C4-2B (cell line): ENCODE data around the gene B3GNT5.

Source experiments
- ZFX ChIP-seq: fragments of 450-650 bp; IDR thresholded peaks from 2 replicates; pipeline ENCODE4 v1.6.1; 2017
- TF ChIP-seq, protein P1 (sequence below): fragments of 450-650 bp; conservative IDR thresholded peaks from 2 replicates; pipeline ENCODE4 v1.5.1; 2017; ENCODE audit warnings: mild to moderate bottlenecking

DNA sequence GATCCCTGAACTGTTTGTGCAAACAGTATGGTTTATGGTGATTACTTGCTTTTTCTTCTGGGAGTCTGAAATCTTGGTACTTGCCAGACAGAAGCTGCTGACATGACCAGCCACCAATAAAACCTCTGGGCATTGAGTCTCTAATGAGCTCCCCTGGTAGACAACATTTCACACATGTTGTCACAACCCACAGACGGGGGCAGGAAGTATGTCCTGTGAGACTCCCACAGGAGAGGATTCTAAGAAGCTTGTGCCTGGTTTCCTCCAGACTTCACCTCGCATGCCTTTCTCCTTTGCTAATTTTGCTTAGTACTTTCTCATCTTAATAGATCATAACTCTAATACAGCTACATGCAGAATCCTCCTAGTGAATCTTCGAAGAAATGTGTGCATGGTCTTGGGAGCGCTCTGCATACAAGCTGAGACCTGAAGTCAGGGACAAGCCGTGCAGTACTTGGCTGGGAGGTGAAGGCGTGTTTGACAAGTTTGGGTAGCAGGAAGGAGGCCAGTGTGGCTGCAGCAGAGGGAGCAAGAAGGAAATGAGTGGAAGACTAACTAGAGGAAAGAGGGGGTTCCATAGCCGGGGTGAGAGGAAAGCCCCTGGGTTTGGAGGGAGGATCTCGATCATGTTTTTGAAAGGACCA is 49.0 kb downstream of the B3GNT5 start:
- TF ChIP-seq, protein P1, sequence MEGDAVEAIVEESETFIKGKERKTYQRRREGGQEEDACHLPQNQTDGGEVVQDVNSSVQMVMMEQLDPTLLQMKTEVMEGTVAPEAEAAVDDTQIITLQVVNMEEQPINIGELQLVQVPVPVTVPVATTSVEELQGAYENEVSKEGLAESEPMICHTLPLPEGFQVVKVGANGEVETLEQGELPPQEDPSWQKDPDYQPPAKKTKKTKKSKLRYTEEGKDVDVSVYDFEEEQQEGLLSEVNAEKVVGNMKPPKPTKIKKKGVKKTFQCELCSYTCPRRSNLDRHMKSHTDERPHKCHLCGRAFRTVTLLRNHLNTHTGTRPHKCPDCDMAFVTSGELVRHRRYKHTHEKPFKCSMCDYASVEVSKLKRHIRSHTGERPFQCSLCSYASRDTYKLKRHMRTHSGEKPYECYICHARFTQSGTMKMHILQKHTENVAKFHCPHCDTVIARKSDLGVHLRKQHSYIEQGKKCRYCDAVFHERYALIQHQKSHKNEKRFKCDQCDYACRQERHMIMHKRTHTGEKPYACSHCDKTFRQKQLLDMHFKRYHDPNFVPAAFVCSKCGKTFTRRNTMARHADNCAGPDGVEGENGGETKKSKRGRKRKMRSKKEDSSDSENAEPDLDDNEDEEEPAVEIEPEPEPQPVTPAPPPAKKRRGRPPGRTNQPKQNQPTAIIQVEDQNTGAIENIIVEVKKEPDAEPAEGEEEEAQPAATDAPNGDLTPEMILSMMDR = no peak
- TF ChIP-seq ZFX = no peak
